Pancreas (tissue), 10 donors: ENCODE data around the gene MGAT2. TPM values are rescaled to one million over a fixed set of nuclear protein-coding genes. Genes with fewer than 3 reads are reported as not detected.

Source experiments
- ATAC-seq, 4 donors: fragments of 200-7000 bp; cut with Tn5 transposase; one replicate each; pipeline versions ENCODE4 v1.8.0 to v1.9.1; 2020; ENCODE audit warnings: mild to moderate bottlenecking in 4 of 4, moderate library complexity in 4 of 4
- DNase-seq, 6 donors: peaks; one replicate each; pipeline ENCODE4 v3.0.0-alpha.2; 2020
- FAIRE-seq: peaks from 2 replicates; lab custom pipeline; 2012; peaks lifted over from hg19 to GRCh38; lab: Jason Lieb, UNC
- H3K27ac ChIP-seq, 4 donors: fragments of 200-600 bp; sonication (generic); 1 replicate in 3 of 4; 2 replicates in 1 of 4; pipeline versions ENCODE4 v1.5.0 to v1.8.0; 2020
- H3K27me3 ChIP-seq, 4 donors: fragments of 200-600 bp; one replicate each; pipeline ENCODE4 v1.8.0; 2021
- H3K36me3 ChIP-seq, 3 donors: fragments of 200-600 bp; sonication (generic) in 1 of 3; one replicate each; pipeline versions ENCODE4 v1.5.0 to v1.8.0; 2020 to 2021
- H3K4me1 ChIP-seq, 3 donors: fragments of 200-600 bp; one replicate each; pipeline ENCODE4 v1.8.0; 2021
- H3K4me3 ChIP-seq, 4 donors: fragments of 200-600 bp; sonication (generic) in 2 of 4; one replicate each; pipeline versions ENCODE4 v1.5.0 to v1.8.0; 2020 to 2021
- H3K9me3 ChIP-seq, 4 donors: fragments of 200-600 bp; one replicate each; pipeline ENCODE4 v1.8.0; 2021
- WGBS, 2 donors: extraction: QIAGEN DNeasy Blood & Tissue Kit; methylation state at CpG; one replicate each; pipeline ENCODE4 v1.1.7; 2013; 5-methylcytosine and 5-hydroxymethylcytosine counted together
- intact Hi-C, 3 donors: fragments of 100-400 bp; cut with DNase I; formaldehyde crosslinking; loops; one replicate each; pipeline versions ENCODE4 v1.11.1 to v1.14.2; 2022
- polyA plus RNA-seq, 2 donors: library from polyadenylated mRNA; stranded (reverse); fragments of 200-250 nt; gene quantifications; one replicate each; pipeline ENCODE4 v1.2.3, GENCODE V29; 2013
- total RNA-seq, 6 donors: library from RNA; stranded (reverse); fragmentation: NEBNext Ultra II Directional in 4 of 6; extraction: Animal tissue kit (Norgen Biotek cat#: 25700) in 4 of 6; gene quantifications; one replicate each; pipeline versions ENCODE4 v1.2.1 to v1.2.4, GENCODE V29; 2021 to 2023
- TF ChIP-seq, protein P1 (sequence below), 4 donors: fragments of 200-600 bp; sonication (generic) in 3 of 4; IDR thresholded peaks; one replicate each; pipeline versions ENCODE4 v1.5.0 to v1.8.0; 2021; ENCODE audit warnings: antibody characterized with exemption in 4 of 4
- donor health status: healthy with polysubstance abuse.
- donor health status: DM: no; HTN: no; CAD: no; lungs with moderate emphysema.
- donor health status: DM: no; HTN: no; CAD: no.
- donor health status: control.
- donor health status: control.
- donor health status: Bipolar disorder and iron deficiency.
- donor health status: DM: yes; HTN: yes; CAD: no.
- donor health status: DM: no; HTN: no; CAD: no.
- donor health status: DM: no; HTN: no; CAD: no.
- donor health status: DM: yes; HTN: yes; CAD: no.

MGAT2 gene
- total and polyA plus RNA-seq, 8 donors, result 8.9 to 26.7 (median 17.9) TPM

GRCh38 chr14:49619730-49620129, 869 bp upstream of the MGAT2 start:
- Histone ChIP-seq H3K36me3 (no peaks in the 10 kb centered on the region), H3K27me3 (no peaks in the 10 kb centered on the region), H3K9me3 (no peaks in the 10 kb centered on the region), H3K27ac (peak overlapping the region; percentile 89 to 96 (median 94)), H3K4me1 (peaks cover 4 to 24% (median 15%) of the 10 kb centered on the region in 3 donors), H3K4me3 (peak overlapping the region; percentile 60 to 93 (median 82))
- FAIRE-seq (no peak), ATAC-seq (no peak), DNase-seq (no peak)
- WGBS, 2 donors, result 0% methylated on average over 11 of the region's 11 CpGs
- TF ChIP-seq, protein P1, sequence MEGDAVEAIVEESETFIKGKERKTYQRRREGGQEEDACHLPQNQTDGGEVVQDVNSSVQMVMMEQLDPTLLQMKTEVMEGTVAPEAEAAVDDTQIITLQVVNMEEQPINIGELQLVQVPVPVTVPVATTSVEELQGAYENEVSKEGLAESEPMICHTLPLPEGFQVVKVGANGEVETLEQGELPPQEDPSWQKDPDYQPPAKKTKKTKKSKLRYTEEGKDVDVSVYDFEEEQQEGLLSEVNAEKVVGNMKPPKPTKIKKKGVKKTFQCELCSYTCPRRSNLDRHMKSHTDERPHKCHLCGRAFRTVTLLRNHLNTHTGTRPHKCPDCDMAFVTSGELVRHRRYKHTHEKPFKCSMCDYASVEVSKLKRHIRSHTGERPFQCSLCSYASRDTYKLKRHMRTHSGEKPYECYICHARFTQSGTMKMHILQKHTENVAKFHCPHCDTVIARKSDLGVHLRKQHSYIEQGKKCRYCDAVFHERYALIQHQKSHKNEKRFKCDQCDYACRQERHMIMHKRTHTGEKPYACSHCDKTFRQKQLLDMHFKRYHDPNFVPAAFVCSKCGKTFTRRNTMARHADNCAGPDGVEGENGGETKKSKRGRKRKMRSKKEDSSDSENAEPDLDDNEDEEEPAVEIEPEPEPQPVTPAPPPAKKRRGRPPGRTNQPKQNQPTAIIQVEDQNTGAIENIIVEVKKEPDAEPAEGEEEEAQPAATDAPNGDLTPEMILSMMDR (IDR thresholded peaks at IDR 0.05), result no peak
- intact Hi-C loops, result no loop called here

DNA sequence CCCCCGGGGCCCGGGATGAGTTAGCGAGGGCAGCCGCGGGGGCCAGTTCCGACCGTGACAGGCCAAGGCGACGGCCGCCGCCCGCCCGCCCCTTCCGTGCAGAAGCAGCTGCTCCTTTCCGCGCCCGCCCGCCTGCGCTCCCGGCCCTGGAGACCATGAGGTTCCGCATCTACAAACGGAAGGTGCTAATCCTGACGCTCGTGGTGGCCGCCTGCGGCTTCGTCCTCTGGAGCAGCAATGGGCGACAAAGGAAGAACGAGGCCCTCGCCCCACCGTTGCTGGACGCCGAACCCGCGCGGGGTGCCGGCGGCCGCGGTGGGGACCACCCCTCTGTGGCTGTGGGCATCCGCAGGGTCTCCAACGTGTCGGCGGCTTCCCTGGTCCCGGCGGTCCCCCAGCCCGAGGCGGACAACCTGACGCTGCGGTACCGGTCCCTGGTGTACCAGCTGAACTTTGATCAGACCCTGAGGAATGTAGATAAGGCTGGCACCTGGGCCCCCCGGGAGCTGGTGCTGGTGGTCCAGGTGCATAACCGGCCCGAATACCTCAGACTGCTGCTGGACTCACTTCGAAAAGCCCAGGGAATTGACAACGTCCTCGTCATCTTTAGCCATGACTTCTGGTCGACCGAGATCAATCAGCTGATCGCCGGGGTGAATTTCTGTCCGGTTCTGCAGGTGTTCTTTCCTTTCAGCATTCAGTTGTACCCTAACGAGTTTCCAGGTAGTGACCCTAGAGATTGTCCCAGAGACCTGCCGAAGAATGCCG, 699 bp downstream of the MGAT2 start:
- H3K27me3 ChIP-seq, result no peaks in the 10 kb centered on the region
- H3K4me3 ChIP-seq, result peak overlapping the region; percentile 60 to 93 (median 82)
- ATAC-seq (peak; percentile 52 to 69 (median 61)), DNase-seq (peak; percentile 61 to 86 (median 72)), FAIRE-seq (no peak)
- H3K27ac ChIP-seq, result peak overlapping the region; percentile 89 to 96 (median 94)
- no peaks in the 10 kb centered on the region for H3K36me3 ChIP-seq
- H3K4me1 ChIP-seq, result peaks cover 4 to 24% (median 23%) of the 10 kb centered on the region in 3 donors
- intact Hi-C loops, result no loop called here
- TF ChIP-seq, protein P1 (IDR thresholded peaks at IDR 0.05), result no peak
- 1% methylated on average over 49 to 65 of the region's 65 CpGs for WGBS, 2 donors
- H3K9me3 ChIP-seq, result no peaks in the 10 kb centered on the region

GRCh38 chr14:49622022-49622607, 1.5 kb downstream of the MGAT2 start:
- peaks cover 4 to 24% (median 23%) of the 10 kb centered on the region in 3 donors for H3K4me1 ChIP-seq
- ATAC-seq (no peak), DNase-seq (no peak), FAIRE-seq (no peak)
- no peak overlapping the region for H3K27ac ChIP-seq
- H3K4me3 ChIP-seq, result peak overlapping the region in 3 of 4 donors; percentile 60 to 93 (median 82)
- H3K36me3 ChIP-seq, result no peaks in the 10 kb centered on the region
- TF ChIP-seq, protein P1 (IDR thresholded peaks at IDR 0.05), result no peak
- intact Hi-C loops, result no loop called here
- H3K9me3 ChIP-seq, result no peaks in the 10 kb centered on the region
- 19 to 23% methylated on average over 3 of the region's 3 CpGs for WGBS, 2 donors
- H3K27me3 ChIP-seq, result no peaks in the 10 kb centered on the region

DNA sequence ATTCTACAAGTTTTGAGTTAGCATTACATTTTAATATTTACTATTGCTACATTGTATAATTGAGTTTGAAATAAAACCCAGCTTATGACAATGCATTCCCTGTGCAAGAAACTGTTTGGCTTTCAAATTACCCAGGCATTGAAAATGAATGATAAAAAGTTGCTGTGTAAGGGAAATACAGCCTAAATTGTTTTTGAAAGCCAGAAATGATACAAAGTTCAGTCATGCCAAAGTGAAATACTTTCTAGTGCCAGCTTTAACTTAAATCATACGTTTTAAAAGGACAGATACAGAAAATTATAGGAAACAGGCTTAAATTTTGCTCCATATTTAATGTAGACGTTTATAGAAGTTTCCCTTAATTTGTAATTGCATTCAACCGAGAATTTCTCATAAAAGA, 2.8 kb downstream of the MGAT2 start:
- Histone ChIP-seq H3K4me1 (peaks cover 4 to 23% (median 18%) of the 10 kb centered on the region in 3 donors), H3K36me3 (no peaks in the 10 kb centered on the region), H3K4me3 (peak overlapping the region in 2 of 4 donors; percentile 60 to 82), H3K9me3 (no peaks in the 10 kb centered on the region), H3K27me3 (no peaks in the 10 kb centered on the region), H3K27ac (no peak overlapping the region)
- TF ChIP-seq, protein P1 (IDR thresholded peaks at IDR 0.05), result no peak
- ATAC-seq, result no peak
- no peak for FAIRE-seq
- WGBS, 2 donors, result 23 to 29% methylated on average over 3 of the region's 3 CpGs
- DNase-seq, result no peak
- intact Hi-C loops, result no loop called here
